Activated CD8-positive, alpha-beta memory T cell treated with anti-CD3 and anti-CD28 coated beads for 48 hours (primary cell): ENCODE data around the gene SMC1B.
"Not testable (repeated sequence)": the region's sequence is repeated elsewhere in the genome, so short reads cannot be mapped to it uniquely, and the experiment has no call there.

ENCODE experiments used
- DNase-seq, 3 experiments: peaks; one replicate each; pipeline ENCODE4 v3.0.0-alpha.2; 2020; ENCODE audit warnings: low read depth in 2 of 3, low spot score in 2 of 3

SMC1B gene

GRCh38 chr22:45305456-45306075 is 107.8 kb downstream of the SMC1B start:
- no peak for DNase-seq

- no peak for DNase-seq
Measured at GRCh38 chr22:45304971-45305370, 108.4 kb downstream of the SMC1B start.

- no peak for DNase-seq
Measured at GRCh38 chr22:45303181-45303580, 110.2 kb downstream of the SMC1B start.

GRCh38 chr22:45302751-45303150 is 110.6 kb downstream of the SMC1B start:
- no peak for DNase-seq

GRCh38 chr22:45298934-45299505 is 114.4 kb downstream of the SMC1B start:
- no peak for DNase-seq

GRCh38 chr22:45296628-45297297 is 116.6 kb downstream of the SMC1B start:
- DNase-seq: no peak

GRCh38 chr22:45295492-45295891 is 117.9 kb downstream of the SMC1B start:
- no peak for DNase-seq

- not testable (repeated sequence) for DNase-seq
Measured at GRCh38 chr22:45295004-45295403, 118.4 kb downstream of the SMC1B start.
